Kidney epithelial cell (primary cell): ENCODE data around the gene CCDC63. TPM values are rescaled to one million over a fixed set of nuclear protein-coding genes. Genes with fewer than 3 reads are reported as not detected.

ENCODE experiments used
- DNase-seq: peaks from one replicate; pipeline ENCODE4 v3.0.0-alpha.2; 2010; ENCODE audit warnings: low read depth
- H3K27me3 ChIP-seq: 2 replicates; pipeline ENCODE4 v1.6.0; 2011; ENCODE audit warnings: low read length; ENCODE audit not compliant: control insufficient read depth, insufficient read depth
- H3K36me3 ChIP-seq: 2 replicates; pipeline ENCODE4 v1.5.1; 2011; ENCODE audit warnings: low read length; ENCODE audit not compliant: control insufficient read depth, insufficient read depth
- H3K4me3 ChIP-seq: 2 replicates; pipeline ENCODE4 v1.5.1; 2011; ENCODE audit warnings: low read depth, mild to moderate bottlenecking, control low read depth, low read length
- total RNA-seq: library from RNA; depleted of rRNA; stranded (reverse); fragments of >200 nt; gene quantifications from 2 replicates; pipeline ENCODE4 v1.2.3, GENCODE V29; 2015
- TF ChIP-seq, protein P1 (sequence below): IDR thresholded peaks from 2 replicates; pipeline ENCODE4 v1.5.1; 2011; ENCODE audit warnings: mild to moderate bottlenecking, moderate library complexity, low read length, control low read depth, inconsistent platforms; ENCODE audit not compliant: insufficient read depth, poor library complexity, severe bottlenecking

The CCDC63 gene
- total RNA-seq, 1 donor from 2014 or later, result not detected

DNA sequence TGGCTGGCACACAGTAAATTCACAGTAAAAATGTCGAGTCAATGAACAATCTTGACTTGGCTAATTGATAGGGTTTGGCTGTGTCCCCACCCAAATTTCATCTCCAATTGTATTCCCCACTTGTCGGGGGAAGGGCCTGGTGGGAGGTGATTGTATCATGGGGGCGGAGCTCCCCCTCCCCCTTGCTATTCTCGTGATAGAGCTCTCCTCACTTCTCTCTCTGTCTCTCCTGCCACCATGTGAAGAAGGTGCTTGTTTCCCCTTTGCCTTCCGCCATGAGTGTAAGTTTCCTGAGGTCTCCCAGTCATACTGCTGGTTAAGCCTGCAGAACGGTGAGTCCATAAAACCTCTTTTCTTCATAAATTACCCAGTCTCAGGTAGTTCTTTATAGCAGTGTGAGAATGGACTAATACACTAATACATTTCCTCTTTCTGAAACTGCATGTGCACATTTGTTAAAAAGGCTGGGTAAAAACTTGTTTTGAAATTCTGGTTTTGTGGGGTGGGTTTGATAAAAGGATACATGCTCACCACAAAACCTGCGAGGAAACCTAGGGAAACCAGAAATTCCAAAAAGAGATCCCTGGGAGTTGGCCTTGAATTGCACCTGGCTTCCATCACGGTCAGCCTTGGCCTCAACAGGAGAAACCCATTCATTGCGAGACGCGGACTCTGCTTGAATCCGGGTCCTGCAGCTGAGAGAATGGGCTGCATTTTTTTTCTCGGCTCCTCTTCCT lies 89.7 kb downstream of the CCDC63 start:
- H3K4me3 ChIP-seq, result no peak overlapping the region
- H3K27me3 ChIP-seq, result no peaks in the 10 kb centered on the region
- DNase-seq, result no peak
- no peaks in the 10 kb centered on the region for H3K36me3 ChIP-seq
- TF ChIP-seq, protein P1, sequence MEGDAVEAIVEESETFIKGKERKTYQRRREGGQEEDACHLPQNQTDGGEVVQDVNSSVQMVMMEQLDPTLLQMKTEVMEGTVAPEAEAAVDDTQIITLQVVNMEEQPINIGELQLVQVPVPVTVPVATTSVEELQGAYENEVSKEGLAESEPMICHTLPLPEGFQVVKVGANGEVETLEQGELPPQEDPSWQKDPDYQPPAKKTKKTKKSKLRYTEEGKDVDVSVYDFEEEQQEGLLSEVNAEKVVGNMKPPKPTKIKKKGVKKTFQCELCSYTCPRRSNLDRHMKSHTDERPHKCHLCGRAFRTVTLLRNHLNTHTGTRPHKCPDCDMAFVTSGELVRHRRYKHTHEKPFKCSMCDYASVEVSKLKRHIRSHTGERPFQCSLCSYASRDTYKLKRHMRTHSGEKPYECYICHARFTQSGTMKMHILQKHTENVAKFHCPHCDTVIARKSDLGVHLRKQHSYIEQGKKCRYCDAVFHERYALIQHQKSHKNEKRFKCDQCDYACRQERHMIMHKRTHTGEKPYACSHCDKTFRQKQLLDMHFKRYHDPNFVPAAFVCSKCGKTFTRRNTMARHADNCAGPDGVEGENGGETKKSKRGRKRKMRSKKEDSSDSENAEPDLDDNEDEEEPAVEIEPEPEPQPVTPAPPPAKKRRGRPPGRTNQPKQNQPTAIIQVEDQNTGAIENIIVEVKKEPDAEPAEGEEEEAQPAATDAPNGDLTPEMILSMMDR, result no peak

DNA sequence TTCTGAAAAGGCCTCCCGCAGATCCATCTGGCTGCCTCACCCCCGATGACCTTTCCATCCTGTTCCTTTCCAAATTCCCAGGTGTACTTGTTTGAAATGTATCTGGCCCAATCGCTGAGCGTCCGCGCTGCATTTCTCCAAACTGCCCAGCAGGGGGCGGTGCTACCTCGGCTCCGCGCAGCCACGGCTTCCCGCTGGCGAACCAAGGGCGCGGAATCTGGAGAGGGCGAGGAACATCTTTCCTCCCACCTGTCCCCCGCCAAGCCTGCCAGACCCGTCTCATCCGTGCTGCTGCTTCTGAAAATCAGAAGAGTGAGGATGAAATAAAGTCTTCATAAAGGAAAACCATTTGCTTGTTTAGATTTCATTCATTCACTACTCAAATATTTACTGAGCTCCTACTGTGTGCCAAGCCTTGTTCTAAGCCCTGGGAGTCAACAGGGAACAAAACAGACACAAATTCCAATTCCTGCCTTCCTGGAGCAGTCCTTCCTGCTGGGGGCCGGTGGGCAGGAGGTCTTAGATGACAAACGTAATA lies 90.4 kb downstream of the CCDC63 start:
- Histone ChIP-seq H3K36me3 (no peaks in the 10 kb centered on the region), H3K27me3 (no peaks in the 10 kb centered on the region), H3K4me3 (no peak overlapping the region)
- no peak for DNase-seq
- TF ChIP-seq, protein P1, result peak; percentile 97

DNA sequence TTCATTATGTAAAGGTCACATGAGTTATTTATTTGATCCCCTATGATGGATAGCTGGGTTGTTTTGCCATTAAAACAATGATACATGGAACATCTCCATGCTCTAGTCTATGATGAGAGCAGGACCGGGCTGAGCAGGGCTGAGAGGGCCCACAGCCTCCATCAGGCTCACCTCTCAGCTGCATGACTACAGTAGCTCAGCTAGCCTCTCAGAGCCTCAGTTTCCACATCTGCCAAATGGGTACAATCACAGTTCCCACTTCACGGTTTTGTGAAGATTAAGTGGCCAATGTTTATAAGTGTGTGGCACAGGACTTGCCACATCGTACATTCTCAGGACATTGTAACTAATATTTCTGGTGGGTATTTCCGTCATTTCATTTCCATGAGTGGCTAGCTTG lies 93.5 kb downstream of the CCDC63 start:
- no peak overlapping the region for H3K4me3 ChIP-seq
- DNase-seq, result no peak
- no peaks in the 10 kb centered on the region for H3K27me3 ChIP-seq
- no peaks in the 10 kb centered on the region for H3K36me3 ChIP-seq
- TF ChIP-seq, protein P1, result no peak

DNA sequence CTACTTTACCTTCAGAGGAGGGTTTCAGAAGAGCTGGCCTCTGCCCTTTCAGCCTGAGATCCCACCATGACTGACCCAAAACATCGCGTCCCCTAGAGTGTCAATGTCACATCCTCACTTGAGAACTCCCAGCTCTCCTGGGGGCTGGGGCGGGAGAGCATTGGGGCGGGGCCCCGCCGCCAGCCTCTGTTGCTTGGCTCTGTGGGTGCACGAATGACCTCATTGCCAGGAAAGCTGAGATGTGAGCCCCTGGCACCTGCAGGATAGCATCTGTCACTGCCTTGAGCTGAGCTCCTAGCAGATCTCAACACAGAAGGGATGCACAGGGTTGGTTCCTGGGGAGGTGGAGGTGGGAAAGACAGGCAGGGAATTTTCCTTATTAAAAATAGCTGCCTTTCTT lies 94.1 kb downstream of the CCDC63 start:
- no peaks in the 10 kb centered on the region for H3K27me3 ChIP-seq
- DNase-seq, result no peak
- H3K4me3 ChIP-seq, result no peak overlapping the region
- TF ChIP-seq, protein P1, result no peak
- H3K36me3 ChIP-seq, result no peaks in the 10 kb centered on the region

DNA sequence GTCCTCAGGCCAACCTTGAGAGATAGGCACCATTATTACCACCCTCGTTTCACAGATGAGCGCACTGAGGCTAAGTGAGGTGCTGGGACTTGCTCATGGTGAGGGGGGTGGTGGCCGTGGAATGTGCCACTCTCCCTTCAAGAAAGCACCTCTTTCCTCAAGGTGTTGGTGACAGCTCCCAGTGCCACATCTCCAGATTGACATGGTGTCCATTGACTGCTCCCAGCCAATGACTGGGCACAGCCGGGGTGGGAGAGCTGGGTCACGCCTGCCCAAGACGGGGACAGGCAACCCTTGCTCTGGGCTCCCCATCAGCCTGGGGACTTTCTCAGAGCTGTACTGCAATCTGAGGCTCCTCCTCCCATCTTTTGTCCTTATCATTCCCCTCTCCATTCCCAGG lies 94.6 kb downstream of the CCDC63 start:
- Histone ChIP-seq H3K36me3 (no peaks in the 10 kb centered on the region), H3K27me3 (no peaks in the 10 kb centered on the region), H3K4me3 (no peak overlapping the region)
- TF ChIP-seq, protein P1, result no peak
- DNase-seq, result no peak

DNA sequence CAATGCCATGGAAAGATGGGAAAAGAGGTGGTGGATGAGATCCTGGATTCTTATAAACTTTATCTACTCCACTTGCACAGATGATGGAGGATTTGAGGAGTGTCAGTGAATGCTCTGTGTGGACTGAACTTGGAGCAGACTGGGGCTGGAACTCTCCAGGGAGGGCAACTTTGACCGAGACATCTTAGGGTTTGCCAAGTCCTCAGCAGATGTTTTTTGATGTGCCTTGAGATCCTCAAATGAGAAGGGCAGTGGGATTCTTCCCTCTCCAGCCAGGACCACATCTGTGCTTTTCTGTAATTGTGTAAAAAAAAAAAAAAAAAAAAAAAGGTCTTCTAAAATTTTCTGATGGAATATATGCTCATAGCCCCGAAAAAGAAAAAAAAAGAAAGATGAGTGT lies 96.6 kb downstream of the CCDC63 start:
- TF ChIP-seq, protein P1, result no peak
- no peak for DNase-seq
- Histone ChIP-seq H3K4me3 (no peak overlapping the region), H3K27me3 (no peaks in the 10 kb centered on the region), H3K36me3 (no peaks in the 10 kb centered on the region)
